GM21723 (cell line): ENCODE measurements around the gene ENKUR.
A peak's percentile ranks its signal among the peaks of the same experiment; 100 is the strongest.

ENCODE experiments used
- ATAC-seq: cut with Tn5 transposase; IDR thresholded peaks from one replicate; pipeline ENCODE4 v1.9.1; 2021; ENCODE audit warnings: mild to moderate bottlenecking, moderate library complexity; ENCODE audit not compliant: unreplicated experiment

Gene ENKUR

GRCh38 chr10:25015828-25016375, at the start of gene ENKUR:
ENKUR (minus strand) TSS chr10:25016158; CDS start chr10:25015936, 222 bp downstream.
- ATAC-seq = peak; percentile 77

GRCh38 chr10:25064401-25064800, 48.4 kb upstream of the ENKUR start:
- ATAC-seq = no peak

GRCh38 chr10:25063644-25064043, 47.7 kb upstream of the ENKUR start:
- no peak for ATAC-seq

GRCh38 chr10:25063157-25063556, 47.2 kb upstream of the ENKUR start:
- no peak for ATAC-seq

DNA sequence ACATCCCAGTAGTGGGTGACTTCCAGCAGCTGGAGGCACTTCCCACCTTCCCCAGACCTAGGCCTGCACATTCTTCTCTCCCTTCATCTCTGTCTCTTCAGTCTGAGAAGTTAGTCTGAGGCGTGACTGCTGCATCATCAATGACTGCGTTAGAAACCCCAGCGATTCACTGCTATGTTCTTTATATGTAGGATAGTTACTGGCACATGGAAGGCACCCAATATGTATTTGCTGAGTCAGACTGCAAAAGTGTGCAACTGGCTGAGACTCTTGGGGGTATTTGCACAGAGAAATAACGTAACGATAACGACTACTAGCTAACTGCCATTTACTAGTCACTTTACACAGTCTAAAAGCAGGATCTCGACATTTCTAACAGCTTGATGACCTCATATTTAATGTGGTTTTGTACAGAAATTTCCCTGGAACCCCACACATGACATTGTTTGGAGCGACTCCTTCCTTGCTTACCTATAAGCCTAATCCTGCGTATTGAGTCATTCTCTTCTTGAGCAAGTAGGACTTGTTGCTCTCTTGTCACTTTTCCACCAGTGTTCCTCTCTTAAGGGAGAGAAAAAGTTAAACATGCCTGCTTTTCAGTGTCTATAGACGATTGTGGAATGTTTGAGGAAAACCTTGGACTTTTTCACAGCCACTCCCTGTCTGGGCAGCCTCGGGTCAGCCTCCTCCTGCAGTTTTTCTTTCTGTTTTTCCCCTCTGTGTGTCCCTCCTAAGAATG, 45.9 kb upstream of the ENKUR start:
- no peak for ATAC-seq

- ATAC-seq = no peak
These were observed 45.2 kb upstream of the ENKUR start for GRCh38 chr10:25061125-25061524.

- ATAC-seq = no peak
These were observed 44.0 kb upstream of the ENKUR start for GRCh38 chr10:25059990-25060389.

DNA sequence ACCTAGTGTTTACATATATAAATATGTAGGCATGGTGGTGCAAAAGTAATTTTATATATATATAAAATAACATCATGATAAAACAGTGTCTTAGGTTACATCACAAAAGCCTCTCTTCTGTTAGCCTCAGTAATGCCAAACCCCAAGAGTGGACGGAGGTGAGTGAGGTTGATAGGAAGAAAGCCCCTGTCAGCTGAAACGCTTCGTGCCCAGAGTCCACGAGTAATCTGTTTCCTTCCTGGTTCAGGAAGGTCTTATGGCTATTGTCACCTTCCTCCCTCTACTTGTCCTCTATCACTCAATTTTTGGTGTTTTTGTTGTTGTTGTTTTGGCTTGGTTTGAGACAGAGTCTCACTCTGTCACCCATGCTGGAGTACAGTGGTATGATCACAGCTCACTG, 41.9 kb upstream of the ENKUR start:
- no peak for ATAC-seq

DNA sequence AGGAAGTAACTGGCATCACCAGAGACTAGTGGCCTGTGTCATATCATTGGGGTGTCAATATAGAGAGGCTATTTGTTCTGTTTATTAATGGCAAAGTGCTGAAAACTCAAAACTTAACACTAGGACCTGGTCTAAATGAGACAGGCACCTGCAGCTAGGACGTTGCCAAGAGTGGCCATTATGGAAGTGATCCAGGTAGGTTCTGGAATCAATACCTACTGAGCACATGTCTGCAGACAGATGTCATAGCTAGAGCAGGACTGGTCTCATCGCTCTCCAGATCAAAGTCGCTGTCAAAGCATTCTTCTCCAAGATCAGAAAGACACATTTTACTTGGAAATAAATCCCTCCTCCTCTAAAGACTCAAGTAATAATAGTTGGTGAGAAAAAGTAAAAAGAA, 40.8 kb upstream of the ENKUR start:
- no peak for ATAC-seq

GRCh38 chr10:25052012-25052411, 36.1 kb upstream of the ENKUR start:
- ATAC-seq = no peak

- no peak for ATAC-seq
These were observed 34.4 kb upstream of the ENKUR start for GRCh38 chr10:25050402-25050801.

GRCh38 chr10:25049966-25050365, 34.0 kb upstream of the ENKUR start:
- ATAC-seq = no peak

DNA sequence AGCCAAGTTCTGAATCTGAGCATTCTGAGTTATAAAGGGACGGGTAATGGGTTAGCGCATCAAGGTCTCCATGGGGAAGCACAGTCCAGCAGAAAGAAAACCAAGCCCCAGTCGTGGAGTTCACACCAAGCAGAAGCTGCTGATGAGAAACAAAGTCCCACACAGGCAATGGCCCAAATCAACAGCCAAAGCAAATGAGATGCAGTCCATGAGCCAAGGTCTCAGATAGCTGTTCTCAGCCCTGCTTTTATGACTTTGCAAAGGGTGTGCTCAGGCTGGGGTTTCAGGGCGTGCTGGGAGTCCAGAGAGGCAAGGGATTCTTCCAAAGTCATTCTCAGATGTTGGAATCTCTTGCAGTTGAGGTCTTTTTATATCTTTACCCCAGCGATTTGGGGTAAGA, 32.5 kb upstream of the ENKUR start:
- ATAC-seq = no peak

DNA sequence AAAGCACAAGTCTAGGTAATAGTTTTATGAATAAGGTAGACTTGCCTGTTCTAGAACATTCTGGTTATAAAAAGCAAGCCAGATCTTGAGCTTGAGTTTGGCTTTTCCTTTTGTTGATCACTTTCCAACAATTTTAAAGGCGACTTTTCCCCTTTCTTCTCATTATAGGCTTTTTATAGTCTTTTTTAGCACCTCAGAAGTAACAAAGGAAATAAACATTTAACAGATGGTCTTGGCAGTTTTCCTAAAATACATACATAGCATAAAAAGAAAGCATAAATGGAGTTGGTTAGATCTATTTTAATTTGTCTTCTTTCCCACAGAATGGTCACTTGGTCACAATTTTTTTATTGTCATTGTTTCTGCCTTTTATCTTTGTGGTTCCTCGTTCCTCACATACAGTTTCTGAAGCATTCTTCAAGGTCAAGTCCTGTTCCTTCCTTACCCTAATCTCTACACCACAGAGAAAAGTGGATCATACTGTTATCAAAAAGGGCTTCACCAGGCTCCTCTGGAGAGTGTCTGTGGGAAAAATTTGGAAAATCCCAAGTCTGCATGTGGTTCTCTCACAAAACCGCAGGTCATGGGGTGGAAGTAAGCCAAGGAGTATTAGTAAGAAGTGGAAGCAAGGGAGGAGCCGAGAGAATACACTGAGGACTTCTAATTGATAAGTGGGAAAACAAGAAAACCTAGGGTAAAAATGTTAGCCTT, 31.8 kb upstream of the ENKUR start:
- ATAC-seq = no peak

DNA sequence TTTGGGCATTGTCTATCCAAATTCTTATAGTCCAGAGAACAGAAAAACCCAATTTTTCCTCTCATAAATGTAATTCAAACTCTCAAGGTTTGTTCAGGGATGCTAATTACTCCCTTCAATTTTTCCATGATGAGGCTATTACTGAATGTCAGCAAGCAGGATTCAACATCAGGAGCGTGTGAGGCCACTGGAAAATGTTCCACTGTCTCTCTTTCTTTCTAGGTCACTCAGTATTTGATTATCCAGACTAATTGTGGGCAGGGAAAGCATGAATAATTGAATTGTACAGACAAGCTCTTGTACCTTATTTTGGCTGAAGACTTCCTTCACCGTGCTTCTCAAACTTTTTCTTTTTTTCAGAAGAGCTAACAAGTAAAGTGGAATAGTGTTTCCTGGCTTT, 31.1 kb upstream of the ENKUR start:
- ATAC-seq = no peak

DNA sequence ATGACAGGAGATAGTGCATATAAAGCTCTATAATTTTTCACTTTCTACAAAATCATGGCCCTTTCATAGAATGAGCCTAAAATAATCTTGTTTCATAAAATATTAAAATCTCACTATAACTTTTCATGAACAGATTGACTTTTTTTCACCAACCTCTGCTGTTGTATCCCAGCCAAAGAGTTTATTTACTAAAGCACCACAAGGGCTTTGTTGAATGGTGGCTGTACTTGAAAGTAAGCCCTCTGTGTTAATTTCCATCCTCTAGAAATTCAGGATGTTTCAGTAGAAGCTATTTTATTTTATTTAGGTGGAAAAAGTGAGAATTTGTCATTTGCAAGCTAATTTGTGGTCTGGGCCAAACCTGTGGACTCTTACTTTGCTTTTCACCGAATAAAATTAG, 30.7 kb upstream of the ENKUR start:
- no peak for ATAC-seq

GRCh38 chr10:25039531-25039930, 23.6 kb upstream of the ENKUR start:
- ATAC-seq = no peak

DNA sequence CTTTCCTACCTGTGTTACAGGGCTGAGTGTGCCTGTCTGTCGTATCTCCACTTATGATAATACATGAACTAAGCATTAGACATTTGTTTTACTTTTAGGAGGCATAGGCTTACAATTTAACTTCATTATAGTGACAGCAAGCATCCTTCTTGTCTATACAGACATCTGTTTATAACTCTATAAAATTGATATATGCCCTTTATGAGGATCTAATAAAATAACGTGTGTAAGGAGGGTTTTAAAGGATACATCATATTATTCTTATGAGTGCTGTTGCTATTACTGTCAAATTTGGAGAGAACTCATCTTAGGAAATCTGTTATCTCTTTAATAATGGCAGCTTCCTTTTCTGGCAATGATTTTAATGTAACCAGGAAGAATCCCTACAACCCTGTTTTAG, 22.4 kb upstream of the ENKUR start:
- no peak for ATAC-seq

- no peak for ATAC-seq
These were observed 20.4 kb upstream of the ENKUR start for GRCh38 chr10:25036381-25036780.

DNA sequence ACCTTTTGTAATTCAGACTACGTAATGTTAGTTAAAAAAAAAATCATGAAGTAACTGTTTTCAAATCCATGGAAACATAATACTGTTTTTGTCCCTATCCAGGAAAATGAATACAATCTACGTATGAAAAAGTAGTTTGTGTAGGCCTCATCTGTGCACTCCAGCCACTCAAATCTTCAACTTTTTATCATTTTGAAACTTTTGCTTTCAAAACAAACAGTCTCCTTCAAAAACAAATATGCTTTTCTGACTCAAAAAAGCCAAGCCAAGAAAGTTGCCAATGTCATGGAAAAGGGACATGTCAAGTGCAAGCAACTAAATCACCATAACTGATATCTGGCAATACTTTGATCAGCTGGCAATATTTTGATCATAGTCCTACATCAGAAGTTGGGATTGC, 13.6 kb upstream of the ENKUR start:
- ATAC-seq = no peak

GRCh38 chr10:25028711-25029110, 12.8 kb upstream of the ENKUR start:
- ATAC-seq = no peak

- ATAC-seq = no peak
These were observed 10.5 kb upstream of the ENKUR start for GRCh38 chr10:25026463-25026862.
